Endothelial cell of umbilical vein (primary cell): ENCODE data around the gene TRAPPC4. TPM values are rescaled to one million over a fixed set of nuclear protein-coding genes. Genes with fewer than 3 reads are reported as not detected.

Experiments used
- BruUV-seq: library from RNA; stranded (reverse); fragments of 400-500 nt; replicated peaks from 2 replicates; lab custom pipeline; 2021; lab: Mats Ljungman, UMichigan
- CTCF ChIA-PET: fragments of 300-600, 350-600 bp; sonication (Branson Sonifier 250); formaldehyde crosslinking; loops from one replicate; lab custom pipeline; 2021; ENCODE audit warnings: antibody characterized with exemption, inconsistent platforms; lab: Charles Lee
- POLR2A ChIA-PET: fragments of 300-600, 350-600 bp; sonication (Branson Sonifier 250); formaldehyde crosslinking; loops from one replicate; lab custom pipeline; 2021; ENCODE audit warnings: antibody characterized with exemption, inconsistent platforms; lab: Charles Lee
- DNase-seq: peaks from one replicate; pipeline ENCODE4 v3.0.0-alpha.2; 2011; ENCODE audit warnings: low read depth, low spot score
- FAIRE-seq: peaks from 2 replicates; lab custom pipeline; 2011; peaks lifted over from hg19 to GRCh38; lab: Jason Lieb, UNC
- H2AFZ ChIP-seq: 2 replicates; pipeline ENCODE4 v1.6.0; 2012; ENCODE audit warnings: low read depth, low read length, control low read depth, inconsistent platforms
- H3K27ac ChIP-seq: 2 replicates; pipeline ENCODE4 v1.5.1; 2011; ENCODE audit warnings: low read depth, mild to moderate bottlenecking, control low read depth, low read length, moderate library complexity; ENCODE audit not compliant: insufficient read depth
- H3K27me3 ChIP-seq, 2 experiments: 2 replicates each; pipeline versions ENCODE4 v1.6.0 to v1.6.1; 2011; ENCODE audit warnings: low read length in 2 of 2, mixed read lengths in 1 of 2; ENCODE audit not compliant: control insufficient read depth in 2 of 2, insufficient read depth in 2 of 2
- H3K36me3 ChIP-seq, 2 experiments: 2 replicates in 1 of 2; 3 replicates in 1 of 2; pipeline ENCODE4 v1.5.1; 2011; ENCODE audit warnings: low read length in 2 of 2, mild to moderate bottlenecking in 1 of 2, moderate library complexity in 1 of 2; ENCODE audit not compliant: control insufficient read depth in 2 of 2, insufficient read depth in 2 of 2; ENCODE audit errors: extremely low read depth in 1 of 2
- H3K4me1 ChIP-seq: 3 replicates; pipeline ENCODE4 v1.5.1; 2011; ENCODE audit warnings: mild to moderate bottlenecking, low read length; ENCODE audit not compliant: control insufficient read depth, insufficient read depth; ENCODE audit errors: extremely low read depth
- H3K4me2 ChIP-seq: 2 replicates; pipeline ENCODE4 v1.6.1; 2011; ENCODE audit warnings: low read length, control low read depth, mixed read lengths; ENCODE audit not compliant: insufficient read depth
- H3K4me3 ChIP-seq, 3 experiments: fragments of 200-600 bp in 1 of 3; sonication (generic), shearing (Covaris generic) in 1 of 3; replicated peaks in 1 of 3; 2 replicates each; pipeline ENCODE4 v1.5.1; 2011 to 2016; ENCODE audit warnings: control low read depth in 3 of 3, low read length in 3 of 3, mild to moderate bottlenecking in 2 of 3, inconsistent platforms in 1 of 3, low read depth in 1 of 3, moderate library complexity in 1 of 3; ENCODE audit not compliant: insufficient read depth in 1 of 3
- H3K79me2 ChIP-seq: 2 replicates; pipeline ENCODE4 v1.6.0; 2012; ENCODE audit warnings: low read length, inconsistent platforms; ENCODE audit not compliant: control insufficient read depth, insufficient read depth
- H3K9ac ChIP-seq: replicated peaks from 2 replicates; pipeline ENCODE3; 2011; ENCODE audit warnings: low read length, control low read depth; ENCODE audit not compliant: insufficient read depth; ENCODE audit errors: extremely low read depth
- H3K9me1 ChIP-seq: replicated peaks from 3 replicates; pipeline ENCODE4 v1.6.0; 2011; ENCODE audit warnings: mild to moderate bottlenecking, low read length; ENCODE audit not compliant: control insufficient read depth, insufficient read depth; ENCODE audit errors: extremely low read depth
- H3K9me3 ChIP-seq: replicated peaks from 2 replicates; pipeline ENCODE4 v1.5.1; 2012; ENCODE audit warnings: low read length, inconsistent platforms; ENCODE audit not compliant: control insufficient read depth, insufficient read depth
- H4K20me1 ChIP-seq: replicated peaks from 2 replicates; pipeline ENCODE3; 2011; ENCODE audit warnings: mild to moderate bottlenecking, low read length; ENCODE audit not compliant: control insufficient read depth, insufficient read depth; ENCODE audit errors: extremely low read depth
- CTCF ChIP-seq, 2 donors: IDR thresholded peaks; 1 replicate in 1 of 2; 2 replicates in 1 of 2; pipeline ENCODE4 v1.5.1; 2011; ENCODE audit warnings: low read length in 2 of 2, mild to moderate bottlenecking in 2 of 2, moderate library complexity in 2 of 2, control low read depth in 1 of 2, inconsistent platforms in 1 of 2, low read depth in 1 of 2; ENCODE audit not compliant: insufficient read depth in 1 of 2; ENCODE audit errors: extremely low read depth in 1 of 2
- EZH2 ChIP-seq: IDR thresholded peaks from 2 replicates; pipeline ENCODE4 v1.6.1; 2012; ENCODE audit warnings: borderline replicate concordance, low read depth, mild to moderate bottlenecking, moderate library complexity, low read length, inconsistent platforms; ENCODE audit not compliant: severe bottlenecking
- FOS ChIP-seq: IDR thresholded peaks from 2 replicates; pipeline ENCODE4 v1.6.1; 2011; ENCODE audit warnings: mild to moderate bottlenecking, low read length, moderate library complexity, borderline replicate concordance; ENCODE audit not compliant: insufficient read depth
- GATA2 ChIP-seq: IDR thresholded peaks from 2 replicates; pipeline ENCODE4 v1.7.0; 2011; ENCODE audit warnings: low read depth, mild to moderate bottlenecking, moderate library complexity, mixed read lengths, low read length; ENCODE audit not compliant: insufficient read length, insufficient read depth
- JUN ChIP-seq: IDR thresholded peaks from 2 replicates; pipeline ENCODE4 v1.6.1; 2011; ENCODE audit warnings: borderline replicate concordance, low read depth; ENCODE audit not compliant: insufficient read length, insufficient read depth
- MYC ChIP-seq: IDR thresholded peaks from one replicate; pipeline ENCODE4 v1.6.1; 2011; ENCODE audit warnings: mild to moderate bottlenecking, low read depth, low read length
- POLR2A ChIP-seq: IDR thresholded peaks from 2 replicates; pipeline ENCODE4 v1.6.1; 2012; ENCODE audit warnings: low read depth, mild to moderate bottlenecking, control low read depth, low read length
- POLR2AphosphoS5 ChIP-seq: IDR thresholded peaks from 2 replicates; pipeline ENCODE4 v1.6.1; 2012; ENCODE audit warnings: low read depth, mild to moderate bottlenecking, control low read depth, low read length, moderate library complexity; ENCODE audit not compliant: insufficient read depth
- dilution Hi-C: fragments of 300-500 bp; cut with MboI; formaldehyde crosslinking; loops from one replicate; pipeline ENCODE4 v1.15.0; 2019; ENCODE audit warnings: low sequenced_read_pairs; ENCODE audit not compliant: extremely low pct_ligation_motif_present
- intact Hi-C: fragments of 100-400 bp; cut with micrococcal nuclease; formaldehyde crosslinking; loops from one replicate; pipeline ENCODE4 v1.10.0; 2022
- polyA plus RNA-seq, 4 experiments: library from polyadenylated mRNA; depleted of rRNA in 3 of 4; stranded (reverse) in 3 of 4; unstranded in 1 of 4; fragments of >200 nt; gene quantifications; 2 replicates each; pipeline versions ENCODE4 v1.2.1 to v1.2.3, GENCODE V29; 2011 to 2012; ENCODE audit warnings: missing spikeins in 1 of 4
- total RNA-seq: library from RNA; stranded (reverse); gene quantifications from 2 replicates; pipeline ENCODE4 v1.2.3, GENCODE V29; 2021

Gene TRAPPC4
- total and polyA plus RNA-seq, 2 donors (not counting 3 experiments of a cell fraction or from before 2014, with no cell fraction given): 64.2 to 224 TPM

DNA sequence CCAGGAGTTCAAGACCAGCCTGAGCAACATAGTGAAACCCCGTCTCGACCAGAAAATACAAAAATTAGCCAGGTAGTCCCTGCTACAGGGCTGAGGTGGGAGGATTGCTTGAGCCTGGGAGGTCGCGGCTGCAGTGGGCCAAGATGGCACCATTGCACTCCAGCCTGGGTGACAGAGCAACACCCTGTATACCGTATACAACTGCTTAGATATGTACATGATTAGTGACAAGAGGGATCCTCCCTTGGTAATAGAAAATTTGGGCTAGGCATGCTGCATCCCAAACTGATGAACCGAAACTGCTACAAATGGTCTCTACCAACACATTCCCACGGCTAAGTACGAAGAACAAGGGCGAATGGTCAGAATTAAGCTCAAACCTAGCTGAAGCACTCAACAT, 24.4 kb downstream of the TRAPPC4 start:
- CTCF ChIA-PET: interaction anchor here (1.6 kb wide), 1 partner anchor 14 kb away, joined by 3 read pairs; no protein-coding TSS in a partner anchor
- H3K27ac ChIP-seq: no peak overlapping the region
- no peak overlapping the region for H2AFZ ChIP-seq
- POLR2A ChIA-PET: no interaction called here
- no TSS peak for BruUV-seq
- H3K9me1 ChIP-seq: no peaks in the 10 kb centered on the region
- H3K4me2 ChIP-seq: no peak overlapping the region
- DNase-seq (no peak), FAIRE-seq (no peak)
- H3K27me3 ChIP-seq: peaks cover 0 to 1% of the 10 kb centered on the region in 2 experiments
- TF ChIP-seq MYC (no peak), POLR2A (no peak), EZH2 (no peak), JUN (no peak), GATA2 (no peak), POLR2AphosphoS5 (no peak), FOS (no peak), CTCF (IDR thresholded peaks at IDR 0.05; ENCODE audit: extremely low read depth in 1 of 2, insufficient read depth in 1 of 2, low read depth in 1 of 2, low read length in 2 of 2) (no peak)
- no peaks in the 10 kb centered on the region for H3K4me1 ChIP-seq
- dilution Hi-C loops (no loop called here), intact Hi-C loops (no loop called here)
- H4K20me1 ChIP-seq: no peaks in the 10 kb centered on the region
- H3K9me3 ChIP-seq: no peaks in the 10 kb centered on the region
- no peak overlapping the region for H3K9ac ChIP-seq
- no peaks in the 10 kb centered on the region for H3K79me2 ChIP-seq
- peaks cover 9 to 26% of the 10 kb centered on the region in 2 experiments for H3K36me3 ChIP-seq
- H3K4me3 ChIP-seq: no peak overlapping the region
